Measurements from ENCODE around the gene FXYD4.

DNA sequence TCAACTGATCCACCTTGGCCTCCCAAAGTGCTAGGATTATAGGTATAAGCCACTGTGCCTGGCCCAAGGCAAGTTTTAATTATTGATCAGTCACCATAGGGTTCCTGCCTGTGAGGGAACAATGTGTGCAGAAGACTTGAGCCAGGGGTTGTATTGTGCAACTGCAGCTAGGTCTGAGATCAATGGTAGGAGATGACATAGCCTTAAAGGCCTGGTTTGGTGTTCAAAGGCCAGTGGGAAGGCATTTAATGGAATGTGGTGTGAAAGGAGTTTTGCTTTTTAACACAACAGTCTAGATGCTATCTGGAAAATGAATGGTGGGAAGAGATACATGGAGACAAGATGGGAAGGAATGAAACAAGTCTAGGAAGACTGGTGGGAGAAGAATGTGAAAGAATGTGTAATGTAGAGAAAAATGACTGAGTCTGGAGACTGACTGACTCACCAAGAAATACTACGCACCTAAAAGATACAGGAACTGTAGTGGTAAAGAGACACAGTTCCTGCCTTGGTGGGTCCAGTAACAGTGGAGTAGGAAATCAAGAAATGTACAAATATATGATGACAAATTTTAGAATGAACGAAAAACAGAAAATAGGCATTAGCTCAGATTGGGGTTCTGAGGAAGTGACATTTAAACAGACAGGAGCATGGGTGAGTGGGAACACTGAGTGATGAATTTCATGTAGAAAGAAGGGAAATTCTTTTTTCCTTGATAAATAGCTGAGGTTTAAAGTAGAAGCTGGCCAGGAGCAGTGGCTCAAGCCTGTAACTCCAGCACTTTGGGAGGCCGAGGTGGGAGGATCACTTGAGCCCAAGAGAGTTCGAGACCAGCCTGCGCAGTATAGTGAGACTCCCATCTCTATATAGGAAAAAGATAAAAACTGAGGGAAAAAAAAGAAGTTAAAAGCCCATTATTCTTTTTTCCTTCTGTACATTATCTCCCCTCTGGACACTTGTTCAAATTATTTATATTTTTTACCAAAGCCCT lies 28.2 kb downstream of the FXYD4 start:
- TF ChIP-seq CTCF (IDR thresholded peaks at IDR 0.05) (no peak), POLR2AphosphoS5 (IDR thresholded peaks at IDR 0.05; ENCODE audit: insufficient read depth in 1 of 2, low read depth in 1 of 2) (no peak), POLR2A (IDR thresholded peaks at IDR 0.05) (no peak)
